Cardiac muscle cell (in vitro differentiated cells and primary cell): Measurements from ENCODE around the gene OR52J3. TPM values are rescaled to one million over a fixed set of nuclear protein-coding genes. Genes with fewer than 3 reads are reported as not detected.

ENCODE experiments used
- DNase-seq, 2 donors: peaks; one replicate each; pipeline versions ENCODE4 v3.0.0 to v3.0.0-alpha.2; 2010 to 2017; ENCODE audit warnings: low read depth in 1 of 2, low spot score in 1 of 2
- H3K27ac ChIP-seq: fragments of 200-600 bp; sonication (generic); 2 replicates; pipeline ENCODE4 v1.5.1; 2016
- H3K27me3 ChIP-seq: fragments of 200-600 bp; sonication (generic); 2 replicates; pipeline ENCODE4 v1.6.0; 2016; ENCODE audit warnings: control low read depth
- H3K36me3 ChIP-seq: fragments of 200-600 bp; sonication (generic); 2 replicates; pipeline ENCODE4 v1.5.1; 2016; ENCODE audit warnings: control low read depth
- H3K4me1 ChIP-seq: fragments of 200-600 bp; sonication (generic); 2 replicates; pipeline ENCODE4 v1.8.1; 2017; ENCODE audit warnings: low read depth, mild to moderate bottlenecking, mixed run types
- H3K4me3 ChIP-seq: fragments of 200-600 bp; sonication (generic); 2 replicates; pipeline ENCODE4 v1.5.1; 2016; ENCODE audit warnings: mild to moderate bottlenecking
- H3K9me3 ChIP-seq: fragments of 200-600 bp; sonication (generic); 2 replicates; pipeline ENCODE4 v1.5.1; 2017; ENCODE audit warnings: low read depth, mild to moderate bottlenecking, control low read depth
- CTCF ChIP-seq: IDR thresholded peaks from 2 replicates; pipeline ENCODE4 v1.5.1; 2012; ENCODE audit warnings: low read depth, mild to moderate bottlenecking, low read length
- polyA plus RNA-seq: library from polyadenylated mRNA; unstranded; fragments of >200 nt; fragmentation: Nextera tagmentation; extraction: Ambion mirVana; gene quantifications from 2 replicates; pipeline ENCODE4 v1.2.1, GENCODE V29; 2016
- total RNA-seq: library from RNA; depleted of rRNA; stranded (reverse); fragments of >200 nt; gene quantifications from 2 replicates; pipeline ENCODE4 v1.2.3, GENCODE V29; 2016

OR52J3 gene
- total and polyA plus RNA-seq, 2 experiments from 2014 or later = not detected

- Histone ChIP-seq H3K4me1 (no peaks in the 10 kb centered on the region), H3K27ac (no peak overlapping the region), H3K36me3 (no peaks in the 10 kb centered on the region), H3K4me3 (no peak overlapping the region), H3K27me3 (no peaks in the 10 kb centered on the region), H3K9me3 (no peaks in the 10 kb centered on the region)
- no peak for DNase-seq
- TF ChIP-seq CTCF = no peak
Observed at GRCh38 chr11:5071799-5072198, 25.5 kb downstream of the OR52J3 start.

- no peak for TF ChIP-seq CTCF
- H3K27ac ChIP-seq = no peak overlapping the region
- no peaks in the 10 kb centered on the region for H3K4me1 ChIP-seq
Observed at GRCh38 chr11:5081405-5081804, 35.1 kb downstream of the OR52J3 start.

GRCh38 chr11:5083602-5084001 is 37.3 kb downstream of the OR52J3 start:
- Histone ChIP-seq H3K4me3 (no peak overlapping the region), H3K36me3 (no peaks in the 10 kb centered on the region), H3K4me1 (no peaks in the 10 kb centered on the region), H3K9me3 (no peaks in the 10 kb centered on the region), H3K27me3 (no peaks in the 10 kb centered on the region), H3K27ac (no peak overlapping the region)
- no peak for TF ChIP-seq CTCF
- no peak for DNase-seq

More at GRCh38 chr11:5081405-5081804, 35.1 kb downstream of the OR52J3 start:
- Histone ChIP-seq H3K36me3 (no peaks in the 10 kb centered on the region), H3K27me3 (no peaks in the 10 kb centered on the region), H3K9me3 (no peaks in the 10 kb centered on the region), H3K4me3 (no peak overlapping the region)
- DNase-seq = no peak

- no peak for TF ChIP-seq CTCF
- H3K4me3 ChIP-seq = no peak overlapping the region
Observed at GRCh38 chr11:5088556-5088955, 42.2 kb downstream of the OR52J3 start.

GRCh38 chr11:5090668-5091067 is 44.3 kb downstream of the OR52J3 start:
- Histone ChIP-seq H3K27me3 (no peaks in the 10 kb centered on the region), H3K4me1 (no peaks in the 10 kb centered on the region), H3K4me3 (no peak overlapping the region), H3K27ac (no peak overlapping the region), H3K9me3 (no peaks in the 10 kb centered on the region), H3K36me3 (no peaks in the 10 kb centered on the region)
- no peak for DNase-seq
- TF ChIP-seq CTCF = no peak

More at GRCh38 chr11:5088556-5088955, 42.2 kb downstream of the OR52J3 start:
- Histone ChIP-seq H3K36me3 (no peaks in the 10 kb centered on the region), H3K9me3 (no peaks in the 10 kb centered on the region), H3K27ac (no peak overlapping the region), H3K4me1 (no peaks in the 10 kb centered on the region), H3K27me3 (no peaks in the 10 kb centered on the region)
- no peak for DNase-seq
